Right lobe of liver (tissue), 4 donors: ENCODE results near the gene SCAP.

Source experiments
- CTCF ChIP-seq, 4 donors: fragments of 200-600 bp in 3 of 4; fragments of 450-650 bp in 1 of 4; IDR thresholded peaks; one replicate each; pipeline versions ENCODE4 v1.5.1 to v1.8.0; 2016 to 2022; ENCODE audit warnings: antibody characterized with exemption in 4 of 4, mild to moderate bottlenecking in 2 of 4
- POLR2A ChIP-seq: fragments of 450-650 bp; IDR thresholded peaks from one replicate; pipeline ENCODE4 v1.6.1; 2017; ENCODE audit warnings: antibody characterized with exemption, mild to moderate bottlenecking
- donor health status: DM: no; HTN: no; CAD: no.
- donor health status: DM: no; HTN: no; CAD: no.
- donor health status: DM: no; HTN: yes; CAD: no.

- TF ChIP-seq CTCF (IDR thresholded peaks at IDR 0.05) (no peak), POLR2A (no peak)
Measured at GRCh38 chr3:47429476-47430270, 46.1 kb downstream of the SCAP start.
